Ishikawa (cell line): Measurements from ENCODE around the gene MYLK.
A peak's percentile ranks its signal among the peaks of the same experiment; 100 is the strongest.

Source experiments
- CEBPB ChIP-seq: IDR thresholded peaks from 2 replicates; pipeline ENCODE4 v1.6.1; 2012
- CREB1 ChIP-seq: IDR thresholded peaks from 2 replicates; pipeline ENCODE4 v1.6.1; 2012; ENCODE audit warnings: low read depth
- EGR1 ChIP-seq: IDR thresholded peaks from 2 replicates; pipeline ENCODE4 v1.6.1; 2012
- EP300 ChIP-seq: IDR thresholded peaks from 2 replicates; pipeline ENCODE4 v1.6.1; 2012; ENCODE audit warnings: borderline replicate concordance
- FOXM1 ChIP-seq: IDR thresholded peaks from 2 replicates; pipeline ENCODE4 v1.6.1; 2012; ENCODE audit warnings: low read depth, borderline replicate concordance
- MAX ChIP-seq: IDR thresholded peaks from 2 replicates; pipeline ENCODE4 v1.6.1; 2012
- NFIC ChIP-seq: IDR thresholded peaks from 2 replicates; pipeline ENCODE4 v1.6.1; 2012
- RAD21 ChIP-seq: IDR thresholded peaks from 2 replicates; pipeline ENCODE4 v1.6.1; 2012; ENCODE audit warnings: low read depth
- REST ChIP-seq: IDR thresholded peaks from 2 replicates; pipeline ENCODE4 v1.6.1; 2012; ENCODE audit warnings: low read depth, mild to moderate bottlenecking
- TAF1 ChIP-seq: IDR thresholded peaks from 2 replicates; pipeline ENCODE4 v1.6.1; 2012; ENCODE audit warnings: low read depth, mild to moderate bottlenecking
- TCF12 ChIP-seq: IDR thresholded peaks from 2 replicates; pipeline ENCODE4 v1.6.1; 2012; ENCODE audit warnings: low read depth
- TEAD4 ChIP-seq: IDR thresholded peaks from 2 replicates; pipeline ENCODE4 v1.6.1; 2012
- USF1 ChIP-seq: IDR thresholded peaks from 2 replicates; pipeline ENCODE4 v1.6.1; 2012
- YY1 ChIP-seq: IDR thresholded peaks from 2 replicates; pipeline ENCODE4 v1.6.1; 2012; ENCODE audit warnings: low read depth
- ZBTB7A ChIP-seq: IDR thresholded peaks from 2 replicates; pipeline ENCODE4 v1.6.1; 2012; ENCODE audit warnings: low read depth

The MYLK gene

GRCh38 chr3:123809597-123809996, 74.5 kb downstream of the MYLK start:
- no peak for TF ChIP-seq NFIC
- no peak for TF ChIP-seq FOXM1

- no peak for TF ChIP-seq EGR1
- TF ChIP-seq FOXM1: no peak
- no peak for TF ChIP-seq CREB1
- no peak for TF ChIP-seq MAX
- no peak for TF ChIP-seq REST
- TF ChIP-seq TCF12: no peak
- TF ChIP-seq YY1: no peak
- TF ChIP-seq EP300: no peak
- no peak for TF ChIP-seq TAF1
- TF ChIP-seq TEAD4: no peak
- no peak for TF ChIP-seq NFIC
- no peak for TF ChIP-seq USF1
- no peak for TF ChIP-seq RAD21
- TF ChIP-seq ZBTB7A: no peak
- no peak for TF ChIP-seq CEBPB
Observed at GRCh38 chr3:123808812-123809211, 75.3 kb downstream of the MYLK start.

- TF ChIP-seq NFIC (peak; percentile 91), TEAD4 (peak; percentile 66), TAF1 (no peak), EGR1 (no peak), YY1 (no peak), MAX (no peak; the same call in 1 of the 2 replicates), CEBPB (peak; percentile 37; the same call in 1 of the 2 replicates), REST (no peak), TCF12 (peak; percentile 74; the same call in 1 of the 2 replicates), USF1 (no peak), EP300 (peak; percentile 86), ZBTB7A (no peak), RAD21 (no peak), CREB1 (no peak), FOXM1 (no peak)
Observed at GRCh38 chr3:123807820-123808219, 76.3 kb downstream of the MYLK start.

GRCh38 chr3:123805504-123805903, 78.6 kb downstream of the MYLK start:
- TF ChIP-seq TAF1 (no peak), ZBTB7A (no peak), TEAD4 (no peak), CREB1 (no peak), EP300 (no peak), CEBPB (no peak), REST (no peak), MAX (no peak), FOXM1 (no peak), EGR1 (no peak), USF1 (no peak), RAD21 (no peak), YY1 (no peak), TCF12 (no peak), NFIC (no peak)
